ENCODE measurements around the gene TTLL4. TPM values are rescaled to one million over a fixed set of nuclear protein-coding genes. Genes with fewer than 3 reads are reported as not detected.
"Not testable (repeated sequence)": the region's sequence is repeated elsewhere in the genome, so short reads cannot be mapped to it uniquely, and the experiment has no call there.

Gene TTLL4
- total and polyA plus RNA-seq, 11 donors: 5.3 to 14.0 (median 6.0) TPM

- no peak for ATAC-seq
- Histone ChIP-seq H3K27me3 (no peaks in the 10 kb centered on the region), H3K4me3 (no peak overlapping the region), H3K9me3 (no peaks in the 10 kb centered on the region), H3K4me1 (peaks cover 0 to 8% (median 0%) of the 10 kb centered on the region in 12 donors), H3K27ac (no peak overlapping the region), H3K36me3 (peaks cover 0 to 73% (median 54%) of the 10 kb centered on the region in 9 donors)
- TF ChIP-seq CTCF (IDR thresholded peaks at IDR 0.05): no peak
- no peak for TF ChIP-seq POLR2A (IDR thresholded peaks at IDR 0.05)
- DNase-seq: no peak
- intact Hi-C loops (cut with DNase I): no loop called here
- WGBS, 4 donors: 95 to 100% (median 97%) methylated on average over 3 of the region's 3 CpGs
These were observed 44.5 kb downstream of the TTLL4 start for GRCh38 chr2:218755198-218755566.

DNA sequence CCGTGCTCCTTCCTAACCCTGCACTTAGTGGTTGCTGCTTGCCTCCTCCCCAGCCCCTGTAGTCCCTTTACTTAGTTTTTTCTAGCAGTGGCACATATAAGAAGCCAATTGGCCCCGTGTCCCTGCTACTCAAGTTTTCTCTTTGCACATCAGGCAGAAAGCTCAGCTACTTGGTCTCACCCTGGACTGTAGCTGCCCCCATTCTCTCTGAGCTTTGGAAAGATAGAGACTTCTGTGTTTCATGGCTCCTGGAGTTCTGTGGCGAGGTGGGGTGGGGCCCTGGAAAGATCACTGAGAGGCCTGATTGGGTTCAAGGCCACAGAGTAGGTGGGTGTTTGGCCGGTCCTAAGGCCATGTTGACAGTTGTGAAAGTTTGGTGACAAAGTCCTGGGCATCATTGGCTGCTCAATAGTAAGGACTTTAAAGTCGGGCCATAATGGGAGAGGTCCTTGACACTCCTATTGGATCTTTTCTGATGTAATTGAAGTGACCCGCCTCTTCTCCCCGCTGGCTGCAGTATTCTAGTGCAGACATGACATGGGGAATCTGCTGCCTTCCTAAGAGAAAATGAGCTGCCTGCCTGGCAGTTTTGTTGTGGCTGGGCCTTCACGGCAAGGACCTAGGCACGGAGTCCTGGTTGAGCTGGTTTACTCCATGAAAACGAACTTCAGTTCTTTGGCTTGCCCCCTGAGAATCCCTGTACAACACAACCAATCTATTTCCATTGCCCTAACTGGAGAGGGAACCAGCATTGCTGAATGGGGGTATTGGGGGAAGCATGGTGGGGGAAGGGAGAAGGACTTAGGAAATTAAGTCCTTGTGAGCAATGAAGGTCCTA is 45.2 kb downstream of the TTLL4 start:
- intact Hi-C loops (cut with DNase I): no loop called here
- peaks cover 0 to 67% (median 48%) of the 10 kb centered on the region in 9 donors for H3K36me3 ChIP-seq
- no peaks in the 10 kb centered on the region for H3K27me3 ChIP-seq
- H3K9me3 ChIP-seq: no peaks in the 10 kb centered on the region
- ATAC-seq (no peak), DNase-seq (no peak)
- 92 to 98% (median 96%) methylated on average over 10 of the region's 10 CpGs for WGBS, 4 donors
- H3K4me3 ChIP-seq: no peak overlapping the region
- TF ChIP-seq POLR2A (IDR thresholded peaks at IDR 0.05): no peak
- TF ChIP-seq CTCF (IDR thresholded peaks at IDR 0.05): no peak
- H3K4me1 ChIP-seq: peaks cover 0 to 8% (median 0%) of the 10 kb centered on the region in 12 donors
- H3K27ac ChIP-seq: no peak overlapping the region

DNA sequence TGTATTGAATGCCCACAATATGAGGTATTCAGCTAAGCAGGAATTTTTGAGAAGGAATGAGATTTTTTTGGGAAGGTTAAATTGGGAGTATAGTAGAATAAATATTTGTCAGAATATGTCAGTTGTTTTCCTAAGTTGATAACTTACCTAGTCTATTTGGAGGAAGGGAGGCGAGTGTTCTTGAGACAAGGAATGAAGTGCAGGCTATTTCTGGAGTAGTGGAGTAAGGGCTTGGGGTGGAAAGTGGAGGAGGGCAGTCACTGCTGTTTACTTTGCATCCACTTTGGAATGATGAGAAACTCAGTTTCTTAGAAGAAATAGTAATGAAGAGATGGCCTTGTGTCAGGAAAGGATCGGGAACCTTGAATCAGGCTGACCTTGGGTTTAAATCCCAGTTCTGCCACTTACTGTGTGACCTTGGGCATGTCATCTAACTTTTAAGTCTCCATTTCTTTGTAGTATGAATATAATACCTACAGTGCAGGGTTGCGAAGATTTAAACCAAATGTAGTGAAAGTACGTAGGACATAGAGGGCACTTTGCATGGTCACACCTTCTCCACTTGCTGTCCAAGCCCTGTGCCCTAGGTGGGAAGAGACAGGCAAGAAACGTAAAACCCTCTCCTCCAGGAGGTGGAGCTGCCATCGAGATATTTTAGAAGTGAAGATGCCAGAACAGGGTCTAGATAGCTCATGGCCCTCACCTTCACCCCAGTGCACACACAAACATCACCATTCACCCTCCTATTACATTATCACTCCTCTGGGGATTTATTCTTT is 46.2 kb downstream of the TTLL4 start:
- Histone ChIP-seq H3K36me3 (peaks cover 0 to 57% (median 38%) of the 10 kb centered on the region in 9 donors), H3K27me3 (no peaks in the 10 kb centered on the region), H3K4me3 (no peak overlapping the region), H3K9me3 (no peaks in the 10 kb centered on the region), H3K27ac (no peak overlapping the region), H3K4me1 (peaks cover 0 to 8% (median 0%) of the 10 kb centered on the region in 12 donors)
- TF ChIP-seq CTCF (IDR thresholded peaks at IDR 0.05) (no peak), POLR2A (IDR thresholded peaks at IDR 0.05) (no peak)
- no peak for ATAC-seq
- WGBS, 4 donors: 71 to 86% (median 82%) methylated on average over 6 of the region's 6 CpGs
- DNase-seq: no peak
- intact Hi-C loops (cut with DNase I): no loop called here

GRCh38 chr2:218761795-218762194 is 51.2 kb downstream of the TTLL4 start:
- peaks cover 0 to 11% (median 0%) of the 10 kb centered on the region in 9 donors for H3K36me3 ChIP-seq
- TF ChIP-seq CTCF (IDR thresholded peaks at IDR 0.05): no peak
- TF ChIP-seq POLR2A (IDR thresholded peaks at IDR 0.05): no peak
- no peaks in the 10 kb centered on the region for H3K9me3 ChIP-seq
- no peak overlapping the region for H3K27ac ChIP-seq
- intact Hi-C loops (cut with DNase I): no loop called here
- H3K27me3 ChIP-seq: no peaks in the 10 kb centered on the region
- DNase-seq (no peak), ATAC-seq (no peak)
- no peaks in the 10 kb centered on the region for H3K4me1 ChIP-seq
- H3K4me3 ChIP-seq: no peak overlapping the region
- 50 to 80% (median 68%) methylated on average over 2 of the region's 2 CpGs for WGBS, 4 donors

- not testable (repeated sequence) for DNase-seq, H3K4me3 ChIP-seq, ATAC-seq, H3K36me3 ChIP-seq, H3K4me1 ChIP-seq, H3K27ac ChIP-seq, H3K27me3 ChIP-seq
- WGBS, 4 donors: 80 to 100% (median 94%) methylated on average over 4 to 5 of the region's 5 CpGs
- intact Hi-C loops (cut with DNase I): loop anchor here in 1 of 10 donors (10.0 kb wide), 1 partner anchor 52 kb away; no protein-coding TSS in a partner anchor
- peaks cover 0 to 11% (median 0%) of the 10 kb centered on the region in 12 donors for H3K9me3 ChIP-seq
These were observed 62.1 kb downstream of the TTLL4 start for GRCh38 chr2:218772759-218773158.
